Hematopoietic multipotent progenitor cell treated with erythropoietin and hydrocortisone succinate and interleukin-3 and kit ligand, for 8 days (in vitro differentiated cells): ENCODE measurements around the gene TIMM21.

Experiments
- DNase-seq: peaks from one replicate; pipeline ENCODE4 v3.0.0-alpha.2; 2015

Gene TIMM21

GRCh38 chr18:74147779-74148542, at the start of gene TIMM21, which contains the start of gene FBXO15:
TSS of gene TIMM21 (plus strand) at chr18:74148523. CDS start at chr18:74148809, 286 bp downstream.
TSS of gene FBXO15 (minus strand) at chr18:74147834. CDS start at chr18:74147785, 49 bp downstream.
- peak; percentile 97 for DNase-seq

GRCh38 chr18:74108460-74108859, 39.9 kb upstream of the TIMM21 start:
- no peak for DNase-seq

- no peak for DNase-seq
Measured at GRCh38 chr18:74110149-74110548, 38.2 kb upstream of the TIMM21 start.

GRCh38 chr18:74110976-74111375, 37.3 kb upstream of the TIMM21 start:
- DNase-seq: no peak

GRCh38 chr18:74113711-74114110, 34.6 kb upstream of the TIMM21 start:
- DNase-seq: no peak

- DNase-seq: no peak
Measured at GRCh38 chr18:74114116-74114515, 34.2 kb upstream of the TIMM21 start.

- no peak for DNase-seq
Measured at GRCh38 chr18:74115046-74115445, 33.3 kb upstream of the TIMM21 start.

- peak; percentile 41 for DNase-seq
Measured at GRCh38 chr18:74116633-74117554, 31.4 kb upstream of the TIMM21 start.

GRCh38 chr18:74123200-74123599, 25.1 kb upstream of the TIMM21 start:
- no peak for DNase-seq

GRCh38 chr18:74124642-74125041, 23.7 kb upstream of the TIMM21 start:
- no peak for DNase-seq

- DNase-seq: no peak
Measured at GRCh38 chr18:74126684-74127655, 21.4 kb upstream of the TIMM21 start.

GRCh38 chr18:74128159-74128558, 20.2 kb upstream of the TIMM21 start:
- no peak for DNase-seq

GRCh38 chr18:74131124-74131523, 17.2 kb upstream of the TIMM21 start:
- DNase-seq: no peak

- no peak for DNase-seq
Measured at GRCh38 chr18:74132201-74132600, 16.1 kb upstream of the TIMM21 start.

GRCh38 chr18:74137920-74138538, 10.3 kb upstream of the TIMM21 start:
- no peak for DNase-seq

- no peak for DNase-seq
Measured at GRCh38 chr18:74139411-74139810, 8.9 kb upstream of the TIMM21 start.

- DNase-seq: no peak
Measured at GRCh38 chr18:74139888-74140287, 8.4 kb upstream of the TIMM21 start.

- no peak for DNase-seq
Measured at GRCh38 chr18:74140582-74140981, 7.7 kb upstream of the TIMM21 start.

- DNase-seq: no peak
Measured at GRCh38 chr18:74141667-74142066, 6.7 kb upstream of the TIMM21 start.

GRCh38 chr18:74142252-74142651, 6.1 kb upstream of the TIMM21 start:
- no peak for DNase-seq

GRCh38 chr18:74146756-74147155, 1.6 kb upstream of the TIMM21 start:
- DNase-seq: no peak

GRCh38 chr18:74147491-74147778, 888 bp upstream of the TIMM21 start:
- DNase-seq: no peak
